Naive thymus-derived CD8-positive, alpha-beta T cell (primary cell): Measurements from ENCODE around the gene SLC16A9. TPM values are rescaled to one million over a fixed set of nuclear protein-coding genes. Genes with fewer than 3 reads are reported as not detected.

Source experiments
- ATAC-seq, 2 donors: fragments of 150-1000 bp; cut with Tn5 transposase in 1 of 2; sonication (Bioruptor Pico), chemical (Tn5 transposase) in 1 of 2; 1 replicate in 1 of 2; 2 replicates in 1 of 2; pipeline ENCODE4 v1.10.0; 2021; ENCODE audit warnings: mild to moderate bottlenecking in 2 of 2, moderate library complexity in 2 of 2
- POLR2A ChIA-PET: fragments of 350-600 bp; sonication (Branson Sonifier 250); formaldehyde crosslinking; loops from one replicate; lab custom pipeline; 2021; ENCODE audit warnings: antibody characterized with exemption; lab: Charles Lee
- DNase-seq, 10 donors: peaks; one replicate each; pipeline versions ENCODE4 v3.0.0 to v3.0.0-alpha.2; 2020 to 2022
- H3K27ac Mint-ChIP-seq, 10 donors: one replicate each; pipeline ENCODE4 v1.8.0; 2020 to 2022; ENCODE audit warnings: mild to moderate bottlenecking in 10 of 10, mixed read lengths in 10 of 10, moderate library complexity in 4 of 10, inconsistent platforms in 1 of 10
- H3K27me3 Mint-ChIP-seq, 5 donors: one replicate each; pipeline ENCODE4 v1.8.0; 2021 to 2022; ENCODE audit warnings: mixed read lengths in 5 of 5
- H3K36me3 Mint-ChIP-seq, 3 donors: one replicate each; pipeline ENCODE4 v1.8.0; 2020 to 2022; ENCODE audit warnings: mixed read lengths in 3 of 3, mild to moderate bottlenecking in 2 of 3, inconsistent platforms in 1 of 3
- H3K4me1 Mint-ChIP-seq, 4 donors: one replicate each; pipeline ENCODE4 v1.8.0; 2021 to 2022; ENCODE audit warnings: mixed read lengths in 4 of 4
- H3K4me3 Mint-ChIP-seq, 10 donors: one replicate each; pipeline ENCODE4 v1.8.0; 2020 to 2022; ENCODE audit warnings: mild to moderate bottlenecking in 10 of 10, mixed read lengths in 10 of 10, moderate library complexity in 6 of 10, inconsistent platforms in 1 of 10
- H3K9me3 Mint-ChIP-seq, 9 donors: one replicate each; pipeline ENCODE4 v1.8.0; 2020 to 2022; ENCODE audit warnings: mixed read lengths in 9 of 9, mild to moderate bottlenecking in 3 of 9, inconsistent platforms in 1 of 9, moderate library complexity in 1 of 9
- polyA plus RNA-seq, 3 donors: library from polyadenylated mRNA; unstranded; fragments of 300-500 nt; fragmentation: Illumina TruSeq; gene quantifications; one replicate each; pipeline ENCODE4 v1.2.3, GENCODE V29; 2021
- total RNA-seq, 8 experiments: library from RNA in 2 of 8; stranded (reverse) in 2 of 8; gene quantifications; one replicate each; pipeline ENCODE4 v1.2.3 and lab custom pipeline; 2021 to 2026

Gene SLC16A9
- total and polyA plus RNA-seq, 5 experiments from 2014 or later: not detected

DNA sequence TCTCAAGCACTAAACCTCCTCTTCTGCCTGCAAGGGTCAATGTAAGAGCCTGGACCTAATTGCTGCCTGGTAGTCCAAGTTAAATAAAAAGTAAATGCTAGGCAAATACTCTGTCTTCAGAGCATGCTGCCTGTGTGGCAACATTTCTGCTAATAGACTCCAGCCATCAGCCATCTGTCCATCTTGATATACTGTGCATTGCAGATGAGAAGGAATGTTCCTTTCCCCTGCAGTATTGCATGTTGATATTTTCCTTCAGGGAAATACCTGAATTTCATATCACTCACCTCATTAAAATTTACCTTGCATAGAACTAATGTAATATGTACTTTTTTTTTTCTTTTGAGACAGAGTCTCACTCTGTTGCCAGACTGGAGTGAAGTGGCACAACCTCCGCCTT lies 87.9 kb downstream of the SLC16A9 start:
- H3K27me3 Mint-ChIP-seq: peaks cover 0 to 4% (median 2%) of the 10 kb centered on the region in 5 donors
- H3K4me1 Mint-ChIP-seq: peaks cover 2 to 5% (median 4%) of the 10 kb centered on the region in 4 donors
- POLR2A ChIA-PET: no interaction called here

DNA sequence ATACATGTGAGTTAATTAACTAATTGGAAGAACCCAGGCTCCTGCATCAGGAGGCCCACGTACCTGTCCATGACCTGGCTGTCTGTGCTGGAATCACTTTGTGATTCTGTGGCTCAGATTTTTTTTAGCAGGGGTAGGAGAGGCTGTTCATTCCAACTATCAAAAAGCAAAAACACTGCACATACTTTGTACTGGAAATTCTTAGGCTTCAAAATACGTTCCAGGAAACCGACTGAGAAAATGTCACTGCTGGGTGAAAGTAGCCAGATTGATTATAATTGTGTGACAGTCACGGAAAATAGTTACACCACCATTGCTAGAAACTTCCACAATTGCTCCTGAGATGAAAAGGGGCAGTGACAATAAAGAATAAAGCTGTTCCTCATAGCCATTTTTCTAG lies 91.0 kb downstream of the SLC16A9 start:
- Mint-ChIP-seq H3K27me3 (peaks cover 0 to 7% (median 4%) of the 10 kb centered on the region in 5 donors), H3K4me1 (peaks cover 0 to 2% (median 0%) of the 10 kb centered on the region in 4 donors), H3K36me3 (no peaks in the 10 kb centered on the region), H3K27ac (no peak overlapping the region), H3K9me3 (no peaks in the 10 kb centered on the region), H3K4me3 (no peak overlapping the region)
- ATAC-seq (no peak), DNase-seq (no peak)
- POLR2A ChIA-PET: no interaction called here

More for the DNA sequence above, 87.9 kb downstream of the SLC16A9 start:
- no peaks in the 10 kb centered on the region for H3K36me3 Mint-ChIP-seq
- ATAC-seq: no peak
- DNase-seq: no peak
- H3K4me3 Mint-ChIP-seq: no peak overlapping the region
- H3K9me3 Mint-ChIP-seq: no peaks in the 10 kb centered on the region
- H3K27ac Mint-ChIP-seq: no peak overlapping the region

DNA sequence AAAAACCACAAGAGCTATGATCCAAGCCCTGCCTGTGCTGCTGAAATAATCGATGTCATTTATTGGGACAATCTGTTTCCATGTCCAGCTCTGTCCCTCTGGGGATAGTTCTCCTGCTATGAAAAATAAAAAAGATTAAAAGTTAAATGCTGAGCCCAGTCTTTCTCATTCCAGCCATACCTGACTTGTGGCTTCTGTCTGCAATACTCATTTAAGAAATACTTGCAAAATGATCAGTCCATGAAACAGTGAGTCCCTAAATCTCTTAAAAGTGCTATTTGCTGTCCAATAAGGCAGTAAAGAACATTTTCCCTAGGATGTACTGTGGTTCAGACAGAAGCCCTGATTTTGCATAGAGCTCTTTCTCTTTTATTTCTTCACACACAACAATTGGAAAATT lies 91.7 kb downstream of the SLC16A9 start:
- Mint-ChIP-seq H3K4me3 (no peak overlapping the region), H3K36me3 (no peaks in the 10 kb centered on the region), H3K4me1 (peaks cover 0 to 2% (median 0%) of the 10 kb centered on the region in 4 donors), H3K9me3 (no peaks in the 10 kb centered on the region), H3K27me3 (peaks cover 0 to 5% (median 0%) of the 10 kb centered on the region in 5 donors), H3K27ac (no peak overlapping the region)
- DNase-seq (no peak), ATAC-seq (no peak)
- POLR2A ChIA-PET: no interaction called here

DNA sequence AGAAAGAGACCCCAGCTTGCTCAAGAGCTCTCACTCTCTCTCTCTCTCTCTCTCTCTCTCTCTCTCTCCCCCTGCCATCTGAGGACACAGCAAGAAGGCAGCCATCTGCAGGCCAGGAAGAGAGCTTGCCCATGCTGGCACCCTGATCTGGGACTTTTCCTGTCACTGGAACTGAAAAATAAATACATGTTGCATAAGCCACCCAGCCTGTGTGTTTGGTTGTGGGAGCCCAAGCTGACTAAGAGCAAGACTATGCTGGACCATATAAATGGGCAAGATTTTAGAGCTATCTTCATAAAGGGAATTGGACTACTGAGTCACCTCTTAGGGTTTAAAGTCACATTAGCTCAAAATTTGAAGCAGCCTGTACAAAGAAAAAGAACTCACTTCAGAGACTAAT lies 98.6 kb downstream of the SLC16A9 start:
- H3K9me3 Mint-ChIP-seq: no peaks in the 10 kb centered on the region
- H3K27me3 Mint-ChIP-seq: peaks cover 0 to 7% (median 5%) of the 10 kb centered on the region in 5 donors
- POLR2A ChIA-PET: no interaction called here
- no peak overlapping the region for H3K27ac Mint-ChIP-seq
- DNase-seq (no peak), ATAC-seq (no peak)
- H3K4me3 Mint-ChIP-seq: no peak overlapping the region
- no peaks in the 10 kb centered on the region for H3K4me1 Mint-ChIP-seq
- H3K36me3 Mint-ChIP-seq: no peaks in the 10 kb centered on the region

DNA sequence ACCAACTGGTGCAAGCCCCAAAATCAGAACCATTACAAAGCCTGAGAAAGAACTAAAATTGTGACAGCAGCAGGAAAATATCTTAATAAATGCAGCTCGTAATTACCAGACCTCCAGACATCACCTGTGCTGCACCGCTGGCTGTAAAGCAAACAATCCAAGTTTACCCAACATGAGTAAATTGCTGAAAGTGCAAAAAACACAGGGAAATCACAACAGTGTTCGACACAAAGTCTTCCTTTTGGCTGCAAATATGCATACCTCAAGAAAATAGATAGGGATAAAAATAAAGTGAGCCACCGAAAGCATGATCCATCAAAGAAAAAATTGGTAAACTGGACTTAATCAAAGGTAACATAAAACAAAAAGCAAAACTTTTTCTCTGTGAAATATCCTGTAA lies 101.7 kb downstream of the SLC16A9 start:
- DNase-seq (no peak), ATAC-seq (no peak)
- no peak overlapping the region for H3K4me3 Mint-ChIP-seq
- POLR2A ChIA-PET: no interaction called here
- no peaks in the 10 kb centered on the region for H3K4me1 Mint-ChIP-seq
- H3K9me3 Mint-ChIP-seq: peaks cover 0 to 8% (median 0%) of the 10 kb centered on the region in 9 donors
- H3K27ac Mint-ChIP-seq: no peak overlapping the region
- H3K27me3 Mint-ChIP-seq: peaks cover 0 to 7% (median 4%) of the 10 kb centered on the region in 5 donors
- no peaks in the 10 kb centered on the region for H3K36me3 Mint-ChIP-seq

DNA sequence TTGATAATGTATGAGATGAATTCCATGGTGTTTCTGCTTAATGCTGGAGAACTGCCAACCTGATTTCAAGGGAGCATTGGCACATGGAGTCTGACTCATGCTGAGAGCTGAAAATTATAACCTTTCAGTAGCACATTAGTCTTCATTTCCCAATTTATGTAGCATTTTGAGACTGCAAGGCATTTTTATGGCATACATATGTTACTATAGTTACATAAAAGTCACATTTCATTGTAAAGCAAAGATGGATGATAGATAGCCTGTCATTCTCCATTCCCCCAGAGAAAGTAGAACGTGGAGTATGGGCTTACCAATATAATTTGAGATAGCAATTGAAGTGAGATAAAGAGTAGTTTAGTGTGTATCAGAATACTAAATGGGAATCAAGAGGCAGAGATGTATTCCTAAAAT lies 103.1 kb downstream of the SLC16A9 start:
- no peaks in the 10 kb centered on the region for H3K36me3 Mint-ChIP-seq
- no peak overlapping the region for H3K4me3 Mint-ChIP-seq
- no peak overlapping the region for H3K27ac Mint-ChIP-seq
- peaks cover 0 to 8% (median 0%) of the 10 kb centered on the region in 9 donors for H3K9me3 Mint-ChIP-seq
- POLR2A ChIA-PET: no interaction called here
- no peaks in the 10 kb centered on the region for H3K4me1 Mint-ChIP-seq
- no peak for ATAC-seq
- DNase-seq: no peak
- H3K27me3 Mint-ChIP-seq: peaks cover 0 to 5% (median 4%) of the 10 kb centered on the region in 5 donors

DNA sequence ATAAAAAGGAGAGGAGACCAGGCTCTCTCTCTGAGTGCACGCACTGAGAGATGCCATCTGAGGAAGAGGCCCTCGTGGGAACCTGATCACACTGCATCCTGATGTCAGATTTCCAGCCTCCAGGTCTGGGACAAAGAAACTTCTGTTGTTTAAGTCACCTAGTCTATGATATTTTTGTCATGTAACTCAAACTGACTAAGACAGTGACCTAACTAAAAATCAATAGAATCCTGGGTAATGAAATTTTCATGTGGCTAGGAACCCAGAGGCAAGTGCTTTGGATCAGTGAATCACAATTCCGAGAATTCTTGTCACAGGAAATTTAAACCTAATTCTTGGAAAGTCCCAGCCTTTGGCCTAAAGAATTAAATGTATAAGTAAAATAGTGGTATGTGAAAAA lies 107.7 kb downstream of the SLC16A9 start:
- no peak overlapping the region for H3K27ac Mint-ChIP-seq
- H3K4me1 Mint-ChIP-seq: no peaks in the 10 kb centered on the region
- POLR2A ChIA-PET: no interaction called here
- H3K4me3 Mint-ChIP-seq: no peak overlapping the region
- H3K9me3 Mint-ChIP-seq: peaks cover 0 to 8% (median 0%) of the 10 kb centered on the region in 9 donors
- H3K27me3 Mint-ChIP-seq: peaks cover 0 to 8% (median 5%) of the 10 kb centered on the region in 5 donors
- ATAC-seq (no peak), DNase-seq (no peak)
- no peaks in the 10 kb centered on the region for H3K36me3 Mint-ChIP-seq

Other genes starting within 250 kb of the SLC16A9 start
- gene MRLN, start 43.6 kb upstream of the SLC16A9 start, total RNA-seq: not detected
- not detected for gene MRLN, start 43.6 kb upstream of the SLC16A9 start, polyA plus RNA-seq
- gene CCDC6, start 196.7 kb upstream of the SLC16A9 start, total RNA-seq: 10 to 100 TPM; 22.7 to 23.6 TPM
- 1 to 10 TPM; 3.6 to 4.4 (median 4.2) TPM for gene CCDC6, start 196.7 kb upstream of the SLC16A9 start, polyA plus RNA-seq